Stimulated activated CD8-positive, alpha-beta memory T cell treated with anti-CD3 and anti-CD28 coated beads, Interleukin-7, amount 100 ng/mL, for 24 hours (primary cell): Measurements from ENCODE around the gene TSPAN5.
A peak's percentile ranks its signal among the peaks of the same experiment; 100 is the strongest.

Source experiments
- DNase-seq: peaks from one replicate; pipeline ENCODE4 v3.0.0-alpha.2; 2020; ENCODE audit warnings: low read depth

Gene TSPAN5

DNA sequence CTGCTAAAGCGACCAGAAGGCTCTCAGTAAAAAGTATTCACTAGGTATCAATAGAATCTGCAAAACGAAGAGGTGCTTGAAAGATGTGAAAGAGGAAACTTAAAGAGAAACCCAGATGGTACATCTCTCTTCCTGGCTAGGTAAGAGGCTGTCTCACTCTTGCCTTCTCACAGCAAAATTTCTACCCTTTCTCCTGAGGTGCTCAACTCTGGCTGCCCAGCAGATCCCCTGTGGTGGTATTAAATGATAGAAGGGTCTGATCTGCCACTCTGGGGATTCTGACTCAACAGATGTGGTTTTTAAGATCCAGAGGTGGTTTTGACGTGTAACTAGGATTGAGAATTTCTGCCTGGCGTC, 14.9 kb upstream of the TSPAN5 start:
- no peak for DNase-seq

DNA sequence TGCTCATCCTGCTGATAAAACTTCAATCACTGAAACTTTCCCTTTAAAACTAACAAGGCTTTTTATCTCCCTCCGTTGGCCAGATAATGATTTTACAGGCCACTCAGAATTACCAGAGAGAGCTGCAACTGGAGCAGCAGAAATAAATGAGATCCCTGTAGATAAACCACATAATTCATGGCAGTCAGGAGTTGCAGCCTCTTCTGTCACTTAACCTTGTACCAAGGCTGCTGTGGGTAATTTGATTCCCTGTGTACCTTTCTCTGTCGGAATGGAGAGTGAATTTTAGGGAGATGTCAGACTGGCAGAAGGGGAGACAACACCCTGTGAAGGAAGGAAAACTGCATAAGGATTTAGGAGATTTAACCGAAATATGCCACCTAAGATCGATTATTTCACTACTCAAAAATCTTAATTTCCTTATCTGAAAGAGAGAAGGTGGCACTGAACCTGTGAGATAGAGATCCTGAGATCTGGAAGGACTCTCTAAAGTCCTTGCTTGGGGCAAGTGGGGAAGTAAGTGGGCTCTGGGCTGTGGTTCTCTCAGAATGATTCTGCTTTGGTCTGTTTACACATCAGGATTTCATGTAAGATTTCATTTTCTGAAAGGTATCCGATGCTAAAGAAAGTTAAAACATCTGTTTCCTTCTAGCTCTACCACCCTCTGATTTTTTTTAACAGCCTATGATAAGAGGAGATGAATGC, 14.3 kb upstream of the TSPAN5 start:
- DNase-seq = no peak

DNA sequence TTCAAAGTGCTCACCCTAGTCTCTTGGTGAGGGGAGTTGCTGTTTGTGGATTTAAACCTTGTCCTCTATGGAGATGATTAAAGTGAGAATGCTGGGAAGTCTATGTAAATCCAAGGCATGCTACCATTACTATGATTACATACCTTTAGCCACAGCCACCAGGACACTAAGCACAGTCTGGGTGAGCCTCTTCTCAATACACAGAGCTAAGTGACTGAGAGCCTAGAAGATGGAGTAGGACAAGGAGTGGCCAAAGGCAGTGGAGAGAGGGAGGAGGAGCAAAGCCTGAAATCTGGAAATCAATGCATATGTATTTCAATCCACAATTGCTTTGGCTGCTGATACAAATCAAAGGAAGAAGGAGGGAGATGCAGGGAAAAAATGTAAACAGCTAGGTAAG, 12.7 kb upstream of the TSPAN5 start:
- no peak for DNase-seq

DNA sequence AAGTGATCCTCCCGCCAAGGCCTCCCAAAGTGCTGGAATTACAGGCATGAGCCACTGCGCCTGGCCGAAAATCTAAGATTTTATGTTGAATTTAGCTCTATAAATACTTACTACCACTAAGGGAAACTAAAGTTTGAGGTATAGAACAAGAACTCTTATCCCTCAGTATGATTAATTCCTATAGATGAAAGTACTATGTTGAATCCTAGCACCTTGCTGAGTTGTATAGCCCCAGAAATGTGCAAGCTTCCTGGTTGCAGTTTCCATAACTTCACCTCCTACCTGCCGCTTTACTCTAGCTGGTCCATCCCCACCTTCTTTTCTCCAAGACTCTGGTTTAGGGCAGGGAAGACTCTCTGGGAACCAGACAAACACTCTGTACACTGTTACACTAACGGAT, 11.8 kb upstream of the TSPAN5 start:
- no peak for DNase-seq

DNA sequence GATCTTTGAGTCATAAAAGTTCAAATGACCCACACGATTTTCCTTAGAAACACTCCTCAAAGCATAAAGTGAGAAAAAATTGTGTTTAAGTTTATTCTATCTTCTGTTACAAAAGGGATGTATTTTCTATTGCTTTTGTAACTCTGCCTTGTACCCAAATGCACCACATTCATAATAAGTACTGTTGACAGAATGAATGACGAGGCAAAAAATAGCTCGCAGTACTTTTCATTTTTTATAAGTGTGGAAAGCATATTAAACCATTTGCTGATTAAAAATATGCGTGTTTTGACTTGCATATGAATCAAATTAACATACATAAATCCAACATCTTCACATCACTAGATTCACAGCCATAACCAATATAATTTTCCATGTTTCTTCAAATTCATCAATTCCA, 11.2 kb upstream of the TSPAN5 start:
- DNase-seq = no peak

DNA sequence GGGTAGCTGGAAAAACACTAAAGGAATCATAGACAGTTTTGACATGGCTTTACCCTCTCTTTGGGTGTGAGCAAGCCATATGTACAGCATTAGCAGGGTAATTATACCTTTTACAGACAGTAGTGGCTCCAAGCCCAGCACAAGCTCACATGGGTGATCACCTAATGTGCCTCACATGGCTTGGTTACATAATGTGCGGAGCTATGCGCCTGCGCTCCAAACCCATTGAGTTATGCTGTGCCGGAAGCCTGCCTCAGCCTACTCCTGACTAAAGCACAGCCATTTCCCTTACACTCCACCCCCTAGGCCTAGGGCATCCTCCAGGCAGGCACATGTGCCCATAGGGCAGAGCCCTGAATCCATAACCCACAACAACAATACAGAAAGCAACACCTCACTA, 6.5 kb upstream of the TSPAN5 start:
- no peak for DNase-seq

DNA sequence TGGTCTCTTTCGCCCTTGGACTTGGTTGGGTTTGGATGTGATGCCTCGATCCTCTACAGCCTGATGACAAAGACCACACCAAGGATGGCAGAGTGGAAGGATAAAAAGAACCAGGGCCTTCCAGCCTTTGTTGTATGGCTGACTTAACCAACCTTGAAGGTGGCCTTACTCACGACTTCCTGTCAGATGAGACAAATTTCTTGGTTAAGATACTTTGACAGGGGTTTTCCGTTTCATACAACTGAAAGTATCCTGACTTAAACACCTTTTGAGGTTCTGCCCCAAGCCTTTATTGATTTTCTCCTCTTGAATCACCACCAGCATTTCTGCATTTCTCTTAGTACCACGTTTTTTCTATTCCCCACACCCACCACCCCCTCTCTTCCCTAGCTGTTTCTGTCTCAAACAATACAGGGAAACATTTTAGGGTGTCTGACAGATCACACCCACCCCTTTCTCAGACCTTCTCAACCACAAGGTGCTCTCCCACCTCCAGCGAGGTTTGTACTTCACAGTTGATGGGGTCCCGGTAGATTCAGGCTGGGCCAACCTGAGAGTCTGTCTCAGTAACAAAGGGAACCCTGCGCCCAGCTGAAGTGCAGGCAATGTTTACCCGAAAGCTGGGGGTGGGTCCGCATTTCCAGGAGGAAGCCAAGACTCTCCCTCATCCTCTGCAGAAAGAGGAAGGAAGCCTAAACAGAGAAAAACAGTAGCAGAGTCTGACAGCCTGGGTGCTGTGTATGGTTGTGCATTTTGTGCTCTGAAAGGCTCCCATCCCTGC, 5.0 kb upstream of the TSPAN5 start:
- DNase-seq = peak; percentile 22

DNA sequence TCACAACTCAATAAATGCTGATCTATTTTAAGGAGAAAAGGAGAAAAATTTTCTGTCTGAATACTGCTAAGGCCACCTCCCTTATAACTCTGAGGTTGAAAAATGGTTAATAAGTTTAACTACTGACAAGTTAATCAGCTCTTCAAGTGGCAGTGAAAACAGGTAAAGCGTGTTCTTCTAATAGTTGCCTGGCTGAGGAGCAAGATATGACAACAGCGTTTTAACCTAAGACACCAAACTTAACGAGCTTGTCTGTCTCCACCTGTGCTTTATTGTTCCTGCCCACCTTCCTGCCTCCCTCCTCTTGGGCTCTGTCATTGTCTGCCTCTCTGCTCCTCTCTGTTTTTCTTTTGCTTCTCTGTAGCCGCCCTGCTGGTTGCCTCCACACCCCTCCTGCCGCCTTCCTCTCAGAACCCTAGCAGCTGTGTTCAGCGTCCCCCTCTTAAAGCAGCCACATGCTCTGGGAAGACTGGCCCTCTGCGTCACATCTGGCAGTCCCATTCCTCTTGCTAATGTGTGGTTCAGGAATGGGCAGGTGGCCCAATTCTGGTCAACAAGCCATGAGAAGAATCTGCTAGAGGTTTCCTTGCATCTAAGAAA, 4.3 kb upstream of the TSPAN5 start:
- DNase-seq = peak; percentile 3

DNA sequence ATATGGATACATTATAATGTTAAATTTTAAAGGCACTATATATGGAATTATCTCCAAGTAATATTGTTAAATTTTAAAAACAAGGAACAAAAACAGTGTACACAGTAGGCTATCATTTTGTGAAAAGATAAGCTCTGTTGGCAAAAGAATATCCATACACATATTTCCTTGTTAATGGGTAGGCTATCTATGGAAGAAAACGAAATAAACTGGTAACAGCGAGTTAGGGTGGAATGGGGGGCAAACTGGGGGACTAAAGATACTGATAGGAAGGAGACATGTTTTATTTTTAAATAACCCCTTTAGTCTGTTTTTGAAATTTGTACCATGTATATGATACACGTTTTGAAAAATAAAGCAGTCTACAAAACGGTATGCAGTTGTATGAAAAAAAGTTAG, 3.6 kb upstream of the TSPAN5 start:
- no peak for DNase-seq

DNA sequence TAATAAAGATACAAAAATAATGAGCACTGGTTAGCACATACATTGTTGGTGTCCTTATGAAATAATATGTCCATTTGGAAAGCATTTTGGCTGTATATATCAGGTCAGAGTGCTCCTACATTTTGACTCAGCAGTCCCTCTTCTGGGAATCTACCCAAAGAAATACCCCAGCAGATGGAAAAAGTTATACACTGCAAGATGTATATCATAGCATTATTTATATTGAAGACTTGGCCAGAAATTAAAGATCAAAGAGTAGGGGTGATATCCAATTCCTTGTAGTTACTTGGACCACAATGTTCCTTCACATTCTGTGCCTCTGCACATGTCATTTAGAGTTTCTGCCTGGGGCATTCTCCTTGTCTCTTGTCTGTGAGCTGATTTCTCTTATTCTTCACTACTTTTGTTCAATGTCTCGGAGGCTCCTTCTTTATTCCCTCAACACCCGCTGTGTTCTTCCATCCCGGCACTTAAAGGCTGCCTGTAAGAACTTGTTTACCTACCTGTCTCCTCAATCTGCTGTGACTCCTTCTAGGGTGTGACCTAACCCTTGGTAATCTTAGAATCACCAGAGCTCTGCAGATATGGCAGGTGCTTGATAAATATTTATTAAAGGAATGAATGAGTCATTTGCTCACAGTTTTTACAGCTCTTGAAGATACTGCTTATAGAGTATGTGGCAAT, 3.1 kb upstream of the TSPAN5 start:
- no peak for DNase-seq

DNA sequence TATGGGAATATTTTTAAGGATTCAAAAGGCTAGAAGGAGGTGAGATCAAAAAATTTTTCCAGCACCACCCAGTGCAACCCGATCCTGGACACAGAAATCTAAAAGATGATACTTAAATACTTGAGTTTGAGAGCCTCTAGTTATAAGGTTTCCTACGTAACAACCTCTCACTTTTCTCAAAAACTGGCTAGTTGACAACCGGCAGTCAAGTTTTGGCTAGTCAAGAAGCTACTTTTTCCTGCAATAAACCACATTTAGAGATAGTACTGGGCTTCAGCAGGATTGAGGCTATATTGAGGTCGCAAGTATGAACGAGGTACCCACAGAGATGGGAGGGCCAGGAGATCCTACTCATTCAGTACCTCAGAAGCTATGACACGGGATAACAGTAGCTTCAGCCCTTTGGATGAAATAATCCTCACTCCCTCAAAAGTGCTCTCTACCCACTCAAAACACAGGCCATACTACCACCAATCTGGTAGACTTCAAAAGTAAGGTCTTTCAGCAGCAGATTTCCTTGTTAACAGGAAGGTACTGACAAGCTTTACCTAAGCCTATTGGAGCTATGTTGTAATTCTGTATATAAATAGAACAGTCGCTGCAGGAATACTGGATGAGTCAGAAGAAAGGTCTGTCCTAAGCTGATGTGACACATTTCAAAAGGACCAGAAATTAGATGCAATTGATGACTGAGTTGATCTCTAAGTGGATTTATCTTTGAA, 1.5 kb upstream of the TSPAN5 start:
- no peak for DNase-seq

DNA sequence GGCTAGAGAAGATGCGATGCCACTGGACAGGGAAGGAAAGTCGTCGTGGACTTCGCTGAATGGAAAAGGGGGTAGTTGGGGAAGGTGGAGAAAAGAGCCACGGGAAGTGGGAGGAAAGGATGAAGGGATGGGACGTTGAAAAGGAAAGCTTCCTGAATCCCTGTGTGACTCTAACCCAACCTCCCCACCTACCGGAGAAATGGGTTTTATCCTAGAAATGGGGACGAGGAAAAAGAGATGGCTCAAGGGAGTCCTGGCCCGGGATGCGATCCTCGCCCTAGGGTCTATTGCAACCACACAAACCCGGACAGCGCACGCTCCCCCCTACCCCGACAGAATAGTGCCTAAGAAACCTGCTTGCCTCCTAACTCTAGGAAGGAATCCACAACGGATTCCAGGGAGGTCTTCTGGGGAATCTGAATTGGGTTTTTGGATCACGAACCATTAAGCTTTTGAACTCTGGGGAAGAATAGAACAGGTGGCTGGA, 738 bp upstream of the TSPAN5 start:
- no peak for DNase-seq

DNA sequence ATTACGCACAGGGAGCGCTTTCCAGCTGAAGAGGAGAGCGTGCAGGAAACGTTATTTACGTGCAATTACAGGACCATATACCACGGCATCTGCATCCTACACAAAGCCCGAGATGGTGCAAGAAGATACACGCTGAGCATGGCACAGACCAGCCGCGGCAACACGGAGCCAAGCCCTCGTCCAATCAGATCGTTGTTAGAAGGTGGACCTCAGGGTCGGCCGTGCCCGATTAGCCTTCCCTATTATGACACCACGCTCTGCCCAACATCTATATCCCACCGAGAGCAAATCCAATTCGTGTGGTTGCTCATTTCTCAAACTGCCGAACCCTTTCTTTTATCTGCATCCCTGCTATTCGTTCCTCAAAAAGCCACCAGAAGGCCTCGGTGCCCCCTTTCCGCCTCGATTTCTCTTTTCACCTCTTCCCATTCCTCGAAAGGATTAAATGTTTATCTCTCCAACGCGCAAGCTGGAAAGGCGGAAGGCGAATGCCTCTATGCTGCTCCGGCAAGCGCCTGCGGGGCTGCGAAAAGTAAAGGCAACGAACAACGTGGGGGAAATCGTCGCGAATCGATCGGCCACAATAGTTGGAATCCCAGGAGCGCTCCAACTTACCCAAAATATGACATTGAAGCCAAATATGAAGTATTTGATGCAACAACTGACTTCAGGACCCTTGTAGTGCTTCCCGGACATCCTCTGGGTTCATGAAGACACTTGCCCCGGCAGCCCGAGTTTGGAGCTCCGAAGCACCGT, 702 bp downstream of the TSPAN5 start:
- DNase-seq = peak; percentile 6

DNA sequence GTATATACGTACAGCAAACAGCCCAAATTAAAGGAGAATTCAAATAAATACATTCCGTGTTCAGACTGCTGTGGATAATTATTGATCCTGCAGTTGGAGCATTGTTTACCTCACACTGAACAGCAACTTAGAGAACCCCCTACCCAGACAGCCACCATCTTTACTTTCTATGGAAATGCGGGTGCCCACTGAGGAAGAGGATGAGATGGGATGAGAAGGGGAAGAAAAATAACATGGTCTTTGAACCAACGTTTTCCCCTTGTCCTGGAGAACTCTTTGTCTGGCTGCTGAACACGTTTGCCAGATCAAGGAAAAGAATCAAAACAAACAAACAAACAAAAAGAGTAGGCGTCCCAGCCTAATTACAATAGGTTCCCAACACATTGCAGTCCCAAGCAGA, 1.5 kb downstream of the TSPAN5 start:
- DNase-seq = no peak

DNA sequence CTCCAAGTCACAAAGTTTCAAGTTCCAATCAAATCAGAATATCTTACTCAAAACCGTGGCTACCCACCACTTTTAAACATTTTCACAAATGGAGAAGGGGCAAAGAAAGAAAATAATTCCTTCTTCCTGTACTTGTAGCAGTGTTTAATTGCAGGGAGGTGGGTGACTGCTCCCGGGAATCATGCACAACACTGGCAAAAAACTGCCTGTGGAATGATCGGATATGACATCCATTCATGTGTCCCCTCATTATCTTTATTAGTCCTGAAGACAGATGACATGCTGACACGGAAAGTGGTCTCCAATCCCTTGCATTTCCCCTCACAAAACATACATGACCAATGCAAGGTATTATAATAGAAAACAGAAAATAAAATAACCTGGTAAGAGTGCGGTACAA, 2.0 kb downstream of the TSPAN5 start:
- no peak for DNase-seq

DNA sequence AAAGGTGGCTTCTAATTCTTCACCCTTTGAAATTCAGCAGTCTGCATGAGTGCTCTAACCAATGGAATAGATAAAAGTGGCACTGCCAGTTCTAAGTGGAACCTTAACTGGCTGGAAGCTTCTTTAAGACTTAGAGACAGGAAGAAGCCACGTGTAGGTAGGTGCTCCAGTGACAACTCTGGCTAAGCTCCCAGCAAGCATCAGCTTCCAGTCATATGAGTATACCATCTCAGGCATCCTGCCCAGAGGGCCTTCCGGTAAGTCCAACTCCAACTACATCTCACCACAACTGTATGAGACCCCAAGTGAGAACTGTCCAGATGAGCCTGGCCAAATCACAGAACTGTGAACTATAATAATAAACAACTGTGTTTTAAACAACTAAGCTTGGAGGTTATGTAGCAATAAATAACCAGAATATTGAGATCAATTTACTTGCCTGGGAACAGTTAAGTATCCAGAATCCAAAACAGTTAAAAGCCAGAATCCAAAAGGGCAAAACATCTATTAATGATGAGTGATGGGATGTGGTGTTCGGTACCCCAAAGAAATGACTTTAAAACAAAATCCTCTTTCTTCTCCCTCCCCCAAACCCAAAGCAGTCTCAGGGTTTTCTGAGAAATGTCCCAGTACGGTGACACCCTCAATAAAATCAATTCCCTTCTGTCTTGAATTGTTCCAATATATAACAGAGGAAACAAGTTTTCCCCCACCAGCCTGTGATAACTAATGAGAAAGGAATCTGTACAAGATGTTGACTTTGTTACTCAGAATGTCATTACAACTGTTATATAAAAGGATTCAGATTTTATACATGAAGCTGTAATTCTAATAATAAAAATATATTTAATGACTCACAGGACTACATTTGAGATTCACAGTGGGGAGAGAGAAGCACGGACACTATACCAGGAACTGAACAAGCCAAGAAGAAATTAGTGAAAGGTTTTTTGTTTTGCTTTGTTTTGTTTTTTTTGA, 4.2 kb downstream of the TSPAN5 start:
- no peak for DNase-seq

DNA sequence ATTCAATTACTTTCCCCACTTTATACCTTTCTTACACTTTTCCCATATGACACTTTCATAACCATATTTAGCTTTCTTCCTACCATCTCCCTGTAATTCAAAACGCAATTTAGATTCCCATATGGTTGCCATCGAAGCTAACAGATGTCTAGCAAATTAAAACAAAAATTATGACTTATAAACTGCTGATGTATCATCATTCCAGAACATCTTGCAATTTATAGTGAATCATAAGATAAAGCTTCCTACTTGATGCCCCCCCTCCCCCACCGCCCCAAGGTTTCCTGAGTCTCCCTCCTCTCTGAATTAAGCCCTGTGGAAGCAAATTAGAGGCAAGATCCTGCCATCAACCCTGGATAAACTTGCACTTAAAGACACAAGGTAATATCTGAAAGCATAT, 5.4 kb downstream of the TSPAN5 start:
- DNase-seq = no peak

DNA sequence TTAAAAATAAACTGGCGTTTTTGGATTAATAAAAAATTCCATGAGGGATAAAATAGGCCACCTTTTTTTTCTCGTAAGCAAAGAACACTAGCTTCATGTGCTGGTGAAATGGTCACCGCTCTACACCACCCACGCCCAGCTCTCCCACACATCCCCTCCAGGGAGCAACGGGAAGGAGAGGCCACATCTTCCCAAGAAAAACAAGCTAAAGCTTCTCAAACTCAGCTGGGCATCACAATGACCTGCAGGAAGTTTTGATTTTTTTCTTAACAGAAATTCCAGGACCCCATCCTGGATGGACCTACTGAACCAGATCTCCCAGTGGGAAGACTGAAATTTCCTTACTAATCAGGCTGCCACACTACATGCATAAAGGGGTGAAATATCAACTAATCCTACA, 9.8 kb downstream of the TSPAN5 start:
- DNase-seq = no peak

DNA sequence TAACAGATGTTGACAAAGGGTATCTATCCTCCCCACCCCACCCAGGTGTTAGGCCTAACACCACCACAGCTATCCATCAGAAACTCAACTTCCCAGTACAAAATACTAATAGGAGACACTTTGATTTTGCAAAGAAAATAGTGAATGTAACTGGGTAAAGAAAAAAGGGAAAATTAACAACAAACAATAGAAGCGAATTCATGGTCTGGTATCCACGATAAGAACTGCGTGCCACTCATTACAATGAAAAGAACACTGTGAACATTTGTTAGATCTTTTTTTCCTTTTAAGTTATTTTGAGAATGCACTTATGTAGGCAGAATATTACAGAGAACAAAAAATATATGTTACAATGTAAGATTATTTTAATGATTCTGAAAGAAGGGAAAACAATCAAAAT, 12.0 kb downstream of the TSPAN5 start:
- no peak for DNase-seq

DNA sequence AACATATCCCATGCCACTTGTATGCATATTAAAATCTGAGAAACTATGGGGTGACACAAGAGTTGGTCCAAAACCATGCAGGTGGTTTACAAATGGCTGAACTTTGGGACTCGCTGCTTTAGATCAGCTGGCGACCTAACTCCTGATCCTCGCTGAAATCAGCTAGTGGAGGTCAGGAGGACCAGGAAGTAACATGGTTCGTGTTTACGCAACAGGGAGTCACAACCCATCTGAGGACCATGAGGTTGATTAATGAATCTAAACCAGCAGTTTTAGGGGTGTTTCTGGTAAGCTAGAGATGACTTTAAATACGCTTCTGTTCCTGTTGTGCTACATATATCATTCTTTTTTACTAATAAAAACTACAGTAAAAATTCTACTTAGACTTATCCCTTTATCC, 12.9 kb downstream of the TSPAN5 start:
- DNase-seq = no peak
